NCI-H187 treated with DMSO at 0.1 percent for 48 hours (cell line): ENCODE results near the gene NEK9.

Experiments used
- DNase-seq: peaks from one replicate; lab custom pipeline; 2025; lab: John Stamatoyannopoulos, UW

Gene NEK9

GRCh38 chr14:75030147-75030546, 96.7 kb downstream of the NEK9 start:
- no peak for DNase-seq
